Measurements from ENCODE around the gene MRPL20.

GRCh38 chr1:1398677-1399186, 8.4 kb downstream of the MRPL20 start:
- TF ChIP-seq CTCF (IDR thresholded peaks at IDR 0.05) (no peak), POLR2A (IDR thresholded peaks at IDR 0.05) (no peak)

Measured in body of pancreas (tissue), 4 donors.